HCT116 (cell line): ENCODE data around the gene TRAK1. TPM values are rescaled to one million over a fixed set of nuclear protein-coding genes. Genes with fewer than 3 reads are reported as not detected.

Experiments
- ATAC-seq: fragments of 200-7000 bp; cut with Tn5 transposase; 2 replicates; pipeline ENCODE4 v1.9.1; 2020; ENCODE audit warnings: mild to moderate bottlenecking, moderate library complexity
- BruUV-seq: library from RNA; stranded (reverse); fragments of 400-500 nt; replicated peaks from 2 replicates; lab custom pipeline; 2021; lab: Mats Ljungman, UMichigan
- CTCF ChIA-PET: fragments of 300-600 bp; sonication (Branson Sonifier 250); formaldehyde crosslinking; loops from one replicate; lab custom pipeline; 2021; ENCODE audit warnings: antibody characterized with exemption; lab: Charles Lee
- POLR2A ChIA-PET: fragments of 300-600, 350-600 bp; sonication (Branson Sonifier 250); formaldehyde crosslinking; loops from one replicate; lab custom pipeline; 2021; ENCODE audit warnings: antibody characterized with exemption; lab: Charles Lee
- RAD21 ChIA-PET, 2 experiments: fragments of 300-600 bp; sonication (Branson Sonifier 250); formaldehyde crosslinking; loops; one replicate each; lab custom pipeline; 2023; ENCODE audit warnings: low total read pairs in 2 of 2; ENCODE audit not compliant: uncharacterized antibody in 2 of 2, unreplicated experiment in 2 of 2, low non-redundant PET in 1 of 2; lab: Charles Lee
- DNase-seq: peaks from one replicate; pipeline ENCODE4 v3.0.0-alpha.2; 2010; ENCODE audit warnings: low read depth, low spot score
- H2AFZ ChIP-seq: fragments of 200-600 bp; shearing (Covaris generic), sonication (generic); 2 replicates; pipeline ENCODE4 v1.6.1; 2017; ENCODE audit warnings: low read depth, mixed run types, mixed read lengths, antibody characterized with exemption, low read length; ENCODE audit not compliant: poor library complexity, severe bottlenecking
- H3K27ac ChIP-seq: 2 replicates; pipeline ENCODE4 v1.5.1; 2012; ENCODE audit warnings: low read depth, low read length
- H3K27me3 ChIP-seq: fragments of 200-600 bp; sonication (generic); 2 replicates; pipeline ENCODE4 v1.6.1; 2016; ENCODE audit warnings: mixed run types, low read length, mixed read lengths; ENCODE audit not compliant: insufficient read depth
- H3K36me3 ChIP-seq, 2 experiments: fragments of 200-500 bp in 1 of 2; fragments of 200-600 bp in 1 of 2; sonication (Bioruptor generic) in 1 of 2; sonication (generic) in 1 of 2; 2 replicates each; pipeline versions ENCODE4 v1.5.1 to v1.6.1; 2014 to 2016; ENCODE audit warnings: low read length in 2 of 2, inconsistent platforms in 1 of 2, mixed read lengths in 1 of 2, mixed run types in 1 of 2; ENCODE audit not compliant: insufficient read depth in 2 of 2, control insufficient read depth in 1 of 2
- H3K4me1 ChIP-seq, 2 experiments: fragments of 200-600 bp in 1 of 2; sonication (generic) in 1 of 2; 2 replicates each; pipeline versions ENCODE4 v1.5.1 to v1.6.1; 2012 to 2017; ENCODE audit warnings: low read length in 2 of 2, inconsistent platforms in 1 of 2, mild to moderate bottlenecking in 1 of 2, mixed read lengths in 1 of 2, mixed run types in 1 of 2, moderate library complexity in 1 of 2; ENCODE audit not compliant: insufficient read depth in 2 of 2, control insufficient read depth in 1 of 2
- H3K4me2 ChIP-seq: fragments of 200-600 bp; sonication (generic); 2 replicates; pipeline ENCODE4 v1.6.1; 2017; ENCODE audit warnings: mixed run types, low read length, mixed read lengths
- H3K4me3 ChIP-seq, 2 experiments: fragments of 200-600 bp in 1 of 2; sonication (generic) in 1 of 2; replicated peaks in 1 of 2; 2 replicates each; pipeline ENCODE4 v1.5.1; 2011 to 2016; ENCODE audit warnings: low read length in 2 of 2, control low read depth in 1 of 2, low read depth in 1 of 2, mild to moderate bottlenecking in 1 of 2, mixed read lengths in 1 of 2, mixed run types in 1 of 2
- H3K79me2 ChIP-seq: fragments of 200-600 bp; sonication (generic); 2 replicates; pipeline ENCODE4 v1.6.1; 2017; ENCODE audit warnings: mild to moderate bottlenecking, mixed run types, low read length, moderate library complexity, mixed read lengths; ENCODE audit not compliant: insufficient read depth
- H3K9ac ChIP-seq: fragments of 200-600 bp; sonication (generic); 2 replicates; pipeline ENCODE4 v1.6.1; 2016; ENCODE audit warnings: low read length, mixed read lengths
- H3K9me2 ChIP-seq: fragments of 200-600 bp; sonication (generic), shearing (Covaris generic); 2 replicates; pipeline ENCODE4 v1.6.1; 2017; ENCODE audit warnings: mixed run types, mild to moderate bottlenecking, moderate library complexity; ENCODE audit not compliant: insufficient read depth
- H3K9me3 ChIP-seq, 2 experiments: fragments of 200-500 bp in 1 of 2; fragments of 200-600 bp in 1 of 2; sonication (Bioruptor generic) in 1 of 2; sonication (generic) in 1 of 2; 2 replicates each; pipeline ENCODE4 v1.6.1; 2014 to 2017; ENCODE audit warnings: low read length in 2 of 2, mixed read lengths in 2 of 2, inconsistent platforms in 1 of 2, low read depth in 1 of 2, mild to moderate bottlenecking in 1 of 2, mixed run types in 1 of 2, moderate library complexity in 1 of 2; ENCODE audit not compliant: control insufficient read depth in 1 of 2, insufficient read depth in 1 of 2
- H4K20me1 ChIP-seq: fragments of 200-600 bp; sonication (generic), shearing (Covaris generic); 2 replicates; pipeline ENCODE4 v1.6.1; 2017; ENCODE audit warnings: mixed run types, mild to moderate bottlenecking, moderate library complexity; ENCODE audit not compliant: insufficient read depth
- CBX3 ChIP-seq: IDR thresholded peaks from 2 replicates; pipeline ENCODE4 v1.6.1; 2012; ENCODE audit warnings: low read depth
- CEBPB ChIP-seq: IDR thresholded peaks from 2 replicates; pipeline ENCODE4 v1.6.1; 2012; ENCODE audit warnings: low read depth
- EGR1 ChIP-seq: IDR thresholded peaks from 2 replicates; pipeline ENCODE4 v1.6.1; 2012; ENCODE audit warnings: low read depth
- EZH2 ChIP-seq: fragments of 200-600 bp; sonication (generic); IDR thresholded peaks from 2 replicates; pipeline ENCODE4 v1.6.1; 2017; ENCODE audit warnings: antibody characterized with exemption, mixed run types
- EZH2phosphoT487 ChIP-seq: fragments of 200-600 bp; IDR thresholded peaks from 2 replicates; pipeline ENCODE4 v1.6.1; 2018; ENCODE audit warnings: antibody characterized with exemption, borderline replicate concordance
- FOSL1 ChIP-seq: IDR thresholded peaks from 2 replicates; pipeline ENCODE4 v1.6.1; 2012; ENCODE audit warnings: low read depth
- JUND ChIP-seq: IDR thresholded peaks from 2 replicates; pipeline ENCODE4 v1.6.1; 2012
- MAX ChIP-seq: IDR thresholded peaks from 2 replicates; pipeline ENCODE4 v1.6.1; 2012
- REST ChIP-seq: IDR thresholded peaks from 2 replicates; pipeline ENCODE4 v1.6.1; 2012; ENCODE audit warnings: low read depth
- SRF ChIP-seq: IDR thresholded peaks from 2 replicates; pipeline ENCODE4 v1.6.1; 2012; ENCODE audit warnings: low read depth
- ZBTB33 ChIP-seq: IDR thresholded peaks from 2 replicates; pipeline ENCODE4 v1.6.1; 2011; ENCODE audit warnings: mild to moderate bottlenecking, low read length, moderate library complexity; ENCODE audit not compliant: insufficient replicate concordance; ENCODE audit errors: extremely low read depth
- ZFX ChIP-seq: fragments of 450-650 bp; IDR thresholded peaks from 2 replicates; pipeline ENCODE4 v1.6.1; 2017
- ZNF274 ChIP-seq: fragments of 200-500 bp; sonication (Bioruptor generic); IDR thresholded peaks from 2 replicates; pipeline ENCODE4 v1.6.1; 2014; ENCODE audit warnings: mild to moderate bottlenecking, low read depth, low read length, inconsistent platforms
- intact Hi-C: fragments of 100-400 bp; cut with micrococcal nuclease; formaldehyde crosslinking; loops from 2 replicates; pipeline ENCODE4 v1.10.0; 2022
- total RNA-seq: library from RNA; stranded (reverse); gene quantifications from one replicate; pipeline ENCODE4 v1.2.1, GENCODE V29; 2021; ENCODE audit not compliant: unreplicated experiment

The TRAK1 gene
- total RNA-seq, 1 experiment from 2014 or later: 25.9 TPM

- CTCF ChIA-PET: interaction anchor here (0.7 to 6.1 kb wide), 32 partner anchors 9 to 1611 kb away, joined by 3 to 185 read pairs (median 5); no protein-coding TSS in a partner anchor
- H3K9me3 ChIP-seq: no peaks in the 10 kb centered on the region
- no peak overlapping the region for H3K27ac ChIP-seq
- TF ChIP-seq EZH2phosphoT487 (no peak), ZFX (no peak), SRF (no peak), ZBTB33 (no peak), ZNF274 (no peak), REST (no peak), EGR1 (no peak), CEBPB (no peak), JUND (no peak), FOSL1 (no peak), MAX (no peak), CBX3 (no peak), EZH2 (no peak)
- no TSS peak for BruUV-seq
- H2AFZ ChIP-seq: no peak overlapping the region
- ATAC-seq (peak; percentile 35), DNase-seq (no peak)
- H4K20me1 ChIP-seq: no peaks in the 10 kb centered on the region
- intact Hi-C loops: loop anchor here (1.0 kb wide), 2 partner anchors 74 to 297 kb away; no protein-coding TSS in a partner anchor
- H3K4me2 ChIP-seq: no peak overlapping the region
- peaks cover 0 to 6% of the 10 kb centered on the region in 2 experiments; a peak in 1 of 4 replicates for H3K36me3 ChIP-seq
- H3K27me3 ChIP-seq: no peaks in the 10 kb centered on the region
- no peaks in the 10 kb centered on the region for H3K79me2 ChIP-seq
- H3K9ac ChIP-seq: no peak overlapping the region
- peaks cover 21 to 32% of the 10 kb centered on the region in 2 experiments for H3K4me1 ChIP-seq
- POLR2A ChIA-PET: interaction anchor here (0.7 to 1.0 kb wide), 2 partner anchors 72 to 74 kb away, joined by 3 to 4 read pairs; no protein-coding TSS in a partner anchor
- H3K9me2 ChIP-seq: no peaks in the 10 kb centered on the region
- no peak overlapping the region for H3K4me3 ChIP-seq
- RAD21 ChIA-PET: interaction anchor here (0.7 to 1.9 kb wide), 10 partner anchors 26 to 252 kb away, joined by 3 to 15 read pairs (median 6); no protein-coding TSS in a partner anchor
Observed at GRCh38 chr3:42191443-42191747, 100.2 kb downstream of the TRAK1 start.
